GM18870 (cell line): Measurements from ENCODE around the gene SENP8.
A peak's percentile ranks its signal among the peaks of the same experiment; 100 is the strongest.
"Not testable (repeated sequence)": the region's sequence is repeated elsewhere in the genome, so short reads cannot be mapped to it uniquely, and the experiment has no call there.

Source experiments
- ATAC-seq: cut with Tn5 transposase; IDR thresholded peaks from one replicate; pipeline ENCODE4 v1.9.1; 2021; ENCODE audit warnings: moderate library complexity; ENCODE audit not compliant: unreplicated experiment

SENP8 gene

DNA sequence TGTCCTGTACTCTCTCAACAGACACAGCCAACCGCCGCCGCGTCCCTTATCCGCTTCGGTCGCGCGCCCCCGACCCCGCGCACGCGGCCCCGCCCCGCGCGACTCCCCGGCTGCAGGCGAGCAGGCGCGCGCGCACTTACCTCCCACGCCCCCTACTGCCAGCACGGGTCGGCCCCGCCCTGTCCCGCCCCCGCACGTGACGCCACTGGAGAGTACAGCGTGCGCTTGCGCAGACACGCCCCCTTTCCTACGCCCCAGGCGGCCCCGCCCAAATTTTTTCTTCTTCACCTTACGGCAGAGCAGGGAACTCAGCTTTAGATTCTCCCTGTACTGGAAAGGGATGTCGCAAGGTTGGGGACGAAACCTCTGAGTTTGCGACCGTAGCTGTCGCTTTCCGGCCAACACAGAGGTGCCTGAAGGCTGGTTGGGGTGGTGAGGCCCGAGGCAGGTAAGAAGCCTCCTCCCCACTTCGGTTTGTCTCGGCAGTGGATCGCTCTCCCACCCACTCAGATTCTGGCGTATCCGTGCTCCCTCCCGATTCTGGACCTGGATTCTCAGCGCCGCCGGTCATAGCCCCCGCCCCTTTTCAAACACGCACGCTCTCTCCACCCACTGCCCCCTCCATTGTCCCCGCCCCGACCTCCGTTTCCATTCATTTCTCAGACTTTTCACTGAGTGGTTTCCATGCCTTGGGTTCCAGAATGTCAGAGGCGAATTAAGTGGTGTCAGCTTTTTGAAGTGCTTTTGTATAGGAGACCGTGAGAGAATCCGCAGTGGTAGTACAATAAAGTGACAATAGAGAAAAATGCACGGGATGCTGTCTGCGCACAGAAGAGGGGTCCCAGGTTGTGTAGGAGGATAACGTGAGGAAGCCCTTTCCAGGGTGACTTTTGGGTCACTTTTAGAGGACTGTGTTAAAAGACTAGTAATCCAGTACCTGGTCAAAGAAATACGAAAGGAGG lies at the start of gene SENP8, which contains the start of gene MYO9A:
Gene SENP8 (plus strand): TSS at position 387 of the 962 bp plus-strand sequence. CDS start 21,221 bp downstream, outside the sequence.
Gene MYO9A (minus strand): TSS at position 134 of the 962 bp plus-strand sequence. CDS start 71,587 bp downstream, outside the sequence.
- peak; percentile 72 for ATAC-seq

DNA sequence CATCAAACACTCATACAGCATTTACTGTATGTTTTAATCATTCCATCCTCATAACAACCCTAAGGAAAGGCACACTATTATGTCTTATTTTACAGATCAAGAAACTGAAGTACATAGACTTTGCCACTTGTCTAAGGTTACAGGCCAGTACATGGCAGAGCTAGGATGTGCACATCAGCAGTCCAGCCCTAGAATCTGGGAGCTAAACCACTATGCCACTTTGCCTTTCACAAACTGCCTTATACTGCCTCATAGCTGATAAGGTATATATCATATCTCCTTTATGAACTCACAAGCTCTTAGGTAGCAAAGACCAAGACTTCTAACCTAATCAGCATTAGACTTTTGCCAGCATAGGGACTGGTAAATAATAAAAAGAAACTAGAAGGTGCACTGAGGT lies 49.3 kb upstream of the SENP8 start:
- no peak for ATAC-seq

DNA sequence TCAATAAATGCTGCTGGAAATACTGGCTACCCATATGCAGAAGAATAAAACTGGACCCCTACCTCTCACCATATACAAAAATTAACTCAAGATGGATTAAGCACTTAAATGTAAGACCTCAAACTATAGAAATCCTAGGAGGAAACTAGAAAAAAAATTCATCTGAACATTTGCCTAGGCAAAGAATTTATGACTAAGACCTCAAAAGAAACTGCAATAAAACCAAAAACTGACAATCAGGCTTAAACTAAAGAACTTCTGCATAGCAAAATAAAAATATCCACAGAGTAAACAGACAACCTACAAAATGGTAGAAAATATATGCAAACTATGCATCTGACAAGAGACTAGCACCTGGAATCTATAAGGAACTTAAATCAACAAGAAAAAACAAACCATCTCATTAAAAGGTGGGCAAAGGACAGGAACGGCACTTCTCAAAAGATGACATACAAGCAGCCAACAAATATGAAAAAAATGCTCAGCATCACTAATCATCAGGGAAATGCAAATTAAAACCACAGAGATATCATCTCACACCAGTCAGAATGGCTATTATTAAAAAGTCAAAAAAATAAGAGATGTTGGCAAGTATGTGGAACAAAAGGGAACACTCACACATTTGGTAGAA lies 47.3 kb upstream of the SENP8 start:
- no peak for ATAC-seq

DNA sequence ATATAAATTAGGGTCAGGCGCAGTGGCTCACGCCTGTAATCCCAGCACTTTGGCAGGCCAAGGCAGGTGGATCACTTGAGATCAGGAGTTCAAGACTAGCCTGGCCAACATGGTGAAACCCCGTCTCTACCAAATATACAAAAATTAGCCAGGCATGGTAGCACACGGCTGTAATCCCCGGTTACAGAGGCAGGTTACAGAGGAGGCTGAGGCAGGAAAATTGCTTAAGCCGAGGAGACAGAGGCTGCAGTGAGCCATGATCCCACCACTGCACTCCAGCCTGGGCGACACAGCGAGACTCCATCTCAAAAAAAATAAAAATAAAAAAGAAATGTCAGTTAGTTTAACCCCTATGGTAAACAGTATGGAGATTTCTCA lies 46.8 kb upstream of the SENP8 start:
- ATAC-seq, result not testable (repeated sequence)

DNA sequence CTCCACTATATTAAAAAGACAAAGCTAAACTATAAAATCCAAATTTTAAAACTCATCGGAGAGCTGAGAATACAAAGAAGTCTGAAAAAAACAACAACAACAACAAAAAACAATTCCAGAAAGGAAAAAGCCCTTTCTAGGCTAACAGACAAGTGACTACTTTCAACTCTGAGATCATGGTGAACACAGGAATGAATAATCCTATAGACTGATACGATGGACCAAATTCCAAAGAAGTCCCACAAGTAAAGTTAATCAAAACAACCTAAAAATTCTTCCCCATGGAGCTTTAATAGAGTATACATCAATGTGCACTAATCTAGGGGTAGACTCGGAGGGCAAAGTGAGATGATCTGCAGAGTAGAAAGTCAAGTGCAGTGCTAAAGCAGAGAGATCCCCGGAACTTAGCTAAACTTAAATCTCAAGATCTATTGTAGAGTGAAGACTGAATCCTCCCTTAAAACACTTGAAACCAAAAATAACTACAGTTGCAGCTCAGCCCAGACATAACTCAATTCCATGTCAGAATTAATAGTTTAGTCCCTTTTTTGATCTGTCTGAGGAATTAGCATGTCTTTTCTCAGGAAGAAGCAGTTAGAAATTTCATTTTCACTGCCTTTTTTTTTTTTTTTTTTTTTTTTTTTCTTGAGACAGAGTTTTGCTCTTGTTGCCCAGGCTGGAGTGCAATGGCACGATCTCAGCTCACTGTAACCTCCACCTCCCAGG lies 43.7 kb upstream of the SENP8 start:
- no peak for ATAC-seq

DNA sequence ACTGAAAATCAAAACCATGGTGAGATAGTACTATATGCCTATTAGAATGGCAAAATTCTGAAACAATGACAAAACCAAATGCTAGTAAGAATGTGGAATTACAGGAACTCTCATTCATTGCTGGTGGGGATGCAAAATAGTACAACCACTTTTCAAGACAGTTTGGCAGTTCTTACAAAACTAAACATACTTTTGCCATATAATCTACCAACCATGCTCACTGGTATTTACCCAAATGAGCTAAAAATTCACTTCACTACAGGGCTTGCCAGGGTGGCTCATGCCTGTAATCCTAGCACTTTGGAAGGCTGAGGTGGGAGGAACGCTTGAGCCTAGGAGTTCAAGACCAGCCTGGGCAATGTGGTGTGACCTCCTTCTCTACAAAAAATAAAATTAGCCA lies 40.3 kb upstream of the SENP8 start:
- ATAC-seq, result no peak

DNA sequence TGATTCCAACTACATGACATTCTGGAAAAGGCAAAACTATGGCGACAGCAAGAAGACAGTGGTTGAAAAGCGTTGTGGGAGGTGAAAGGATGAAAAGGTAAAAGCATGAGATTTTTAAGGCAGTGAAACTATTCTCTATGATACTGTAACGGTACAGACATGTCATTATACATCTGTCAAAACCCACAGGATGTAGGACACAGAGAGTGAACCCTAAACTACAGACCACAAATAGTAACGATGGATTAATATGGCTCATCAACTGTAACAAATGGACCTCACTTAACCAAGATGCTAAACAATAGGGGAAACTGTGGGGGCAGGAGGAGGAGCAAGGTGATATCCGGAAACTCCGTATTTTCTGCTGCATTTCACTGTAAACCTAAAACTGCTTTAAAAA lies 39.3 kb upstream of the SENP8 start:
- ATAC-seq, result no peak

DNA sequence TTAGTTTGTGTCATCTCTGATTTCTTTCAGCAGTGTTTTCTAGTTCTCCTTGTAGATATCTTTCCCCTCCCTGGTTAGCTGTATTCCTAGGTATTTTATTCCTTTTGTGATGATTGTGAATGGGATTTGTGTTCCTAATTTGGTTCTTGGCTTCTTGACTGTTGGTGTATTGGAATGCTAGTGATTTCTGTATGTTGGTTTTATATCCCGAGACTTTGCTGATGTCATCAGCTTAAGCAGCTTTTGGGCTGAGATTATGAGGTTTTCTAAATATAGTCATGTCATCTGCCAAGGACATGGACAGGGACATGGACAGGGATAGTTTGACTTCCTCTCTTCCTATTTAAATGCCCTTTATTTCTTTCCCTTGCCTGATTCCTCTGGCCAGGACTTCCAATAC lies 36.0 kb upstream of the SENP8 start:
- no peak for ATAC-seq

DNA sequence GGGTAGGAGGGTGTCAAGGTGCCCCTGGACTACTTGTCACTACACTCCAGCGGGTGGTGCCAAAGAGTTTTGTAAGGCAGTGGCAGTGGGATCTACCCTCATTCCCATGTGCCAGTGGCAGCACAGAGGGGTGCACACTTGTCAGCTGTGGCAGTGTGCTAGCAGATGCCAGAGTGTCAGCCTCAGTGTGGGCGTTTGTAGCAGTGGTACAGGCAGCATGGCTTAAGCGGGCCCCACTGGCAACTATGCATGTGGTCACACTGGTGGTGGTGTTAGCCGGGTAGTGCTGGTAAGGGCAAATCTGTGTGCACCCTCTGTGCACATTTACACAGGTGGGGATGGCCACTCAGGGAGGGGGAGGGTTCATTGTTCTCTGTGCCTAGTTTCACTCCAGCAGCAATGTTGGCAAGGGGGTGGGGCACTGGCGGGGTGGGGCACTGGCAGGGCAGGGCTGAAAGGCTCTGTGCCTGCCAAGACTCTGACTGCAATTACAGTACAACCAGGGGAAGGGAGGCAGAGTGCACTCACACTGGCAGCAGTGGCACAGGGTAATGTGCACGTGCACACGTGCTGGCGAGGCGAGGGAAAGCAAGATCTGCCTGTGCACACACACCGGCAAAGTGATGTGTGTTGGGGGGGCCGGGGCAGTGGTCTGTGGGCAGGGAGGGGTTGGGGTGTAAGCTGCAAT lies 32.0 kb upstream of the SENP8 start:
- ATAC-seq, result no peak

DNA sequence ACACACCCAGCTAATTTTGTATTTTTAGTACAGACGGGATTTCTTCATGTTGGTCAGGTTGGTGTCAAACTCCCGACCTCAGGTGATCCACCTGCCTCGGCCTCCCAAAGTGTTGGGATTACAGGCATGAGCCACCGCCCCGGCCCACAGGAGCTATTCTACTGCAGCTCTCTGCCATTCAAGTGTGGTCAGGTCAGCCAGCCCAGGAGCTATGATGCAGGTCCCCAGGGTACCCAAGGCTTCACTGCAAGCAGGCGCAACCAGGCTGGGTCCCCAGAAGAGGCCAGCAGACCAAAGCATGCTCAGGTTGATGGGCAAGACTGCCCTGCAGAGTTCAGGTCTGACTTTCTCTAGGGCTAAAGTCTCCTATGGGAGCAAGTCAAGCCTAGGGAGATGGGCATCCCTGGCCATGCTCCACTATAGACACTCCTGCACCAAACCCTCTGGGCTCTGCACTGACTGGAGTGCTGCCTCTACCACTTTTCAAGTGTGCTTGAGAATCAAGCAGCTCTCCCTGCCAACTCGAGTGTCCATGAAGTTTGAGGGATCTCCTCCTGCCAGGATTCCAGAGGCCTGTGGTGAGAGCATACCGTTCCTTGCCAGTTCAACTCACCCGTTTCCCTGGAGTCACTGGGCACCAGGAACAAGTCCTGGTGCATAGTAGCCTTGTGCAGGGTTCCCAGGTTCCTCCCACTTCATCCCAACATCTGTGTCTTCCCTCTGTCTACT lies 31.1 kb upstream of the SENP8 start:
- ATAC-seq, result no peak

DNA sequence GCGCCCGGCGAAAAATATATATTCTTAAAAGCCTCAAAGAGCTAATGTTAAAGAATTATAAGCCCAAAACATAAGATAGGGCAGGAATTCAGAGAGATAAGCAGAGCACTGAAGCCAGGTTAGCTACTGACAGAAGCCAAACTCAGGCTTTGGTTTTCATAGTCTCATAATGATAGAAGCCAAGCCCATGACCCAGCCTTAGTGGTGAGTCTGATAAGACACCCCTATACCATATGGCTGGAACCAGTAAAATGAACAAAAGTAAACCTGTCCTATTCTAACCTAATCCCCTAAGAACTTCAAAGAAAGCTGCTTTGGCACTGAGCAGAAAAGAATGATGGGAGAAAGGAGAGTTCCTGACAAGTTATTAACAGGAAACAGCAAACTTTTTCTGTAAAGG lies 26.2 kb upstream of the SENP8 start:
- ATAC-seq, result no peak

DNA sequence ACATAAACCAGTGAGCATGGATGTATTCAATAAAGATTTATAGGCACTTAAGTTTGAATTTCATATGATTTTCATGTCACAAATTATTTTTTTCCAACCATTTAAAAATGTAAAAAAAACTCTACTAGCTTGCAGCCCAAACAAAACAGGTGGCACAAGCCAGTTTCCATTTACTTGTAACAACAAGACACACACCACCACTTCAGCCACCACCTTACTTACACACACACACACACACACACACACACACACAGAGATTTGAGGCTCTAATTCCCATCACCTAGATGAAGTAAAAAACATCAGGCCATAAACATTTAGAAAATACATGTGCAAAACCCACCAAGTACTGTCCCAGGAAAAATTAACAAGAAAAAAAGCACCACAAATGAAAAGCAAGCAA lies 25.5 kb upstream of the SENP8 start:
- ATAC-seq, result no peak

DNA sequence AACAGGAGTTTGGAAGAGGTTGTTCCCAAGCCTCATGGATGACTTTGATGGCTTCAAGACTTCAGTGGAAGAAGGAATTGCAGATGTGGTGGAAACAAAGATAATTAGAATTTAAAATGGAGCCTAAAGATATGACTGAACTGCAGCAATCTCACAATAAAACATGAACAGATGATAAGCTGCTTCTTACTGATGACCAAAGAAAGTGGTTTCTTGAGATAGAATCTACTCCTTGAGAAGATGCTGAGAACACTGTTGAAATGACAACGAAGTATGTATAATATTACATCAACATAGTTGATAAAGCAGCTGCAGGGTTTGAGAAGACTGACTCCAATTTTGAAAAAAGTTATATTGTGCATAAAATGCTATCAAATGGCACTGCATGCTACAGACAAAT lies 21.4 kb upstream of the SENP8 start:
- no peak for ATAC-seq

DNA sequence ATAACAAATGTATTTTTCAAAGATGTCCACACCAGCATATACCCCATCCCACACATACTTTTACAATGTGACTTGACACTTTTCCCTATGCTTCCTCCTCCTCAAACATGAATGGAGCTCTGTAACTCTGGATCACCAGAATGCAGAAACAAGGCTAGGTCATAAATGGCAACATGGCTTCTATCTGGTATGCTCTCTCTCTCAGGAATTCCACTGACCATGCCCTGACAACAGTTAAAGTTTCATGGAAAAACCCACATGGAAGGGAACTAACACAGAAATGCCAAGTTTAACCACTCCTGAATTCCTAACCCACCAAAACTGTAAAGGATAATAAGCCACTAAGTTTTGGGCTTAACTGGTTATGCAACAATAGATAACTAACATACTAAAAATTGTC lies 20.2 kb upstream of the SENP8 start:
- no peak for ATAC-seq

DNA sequence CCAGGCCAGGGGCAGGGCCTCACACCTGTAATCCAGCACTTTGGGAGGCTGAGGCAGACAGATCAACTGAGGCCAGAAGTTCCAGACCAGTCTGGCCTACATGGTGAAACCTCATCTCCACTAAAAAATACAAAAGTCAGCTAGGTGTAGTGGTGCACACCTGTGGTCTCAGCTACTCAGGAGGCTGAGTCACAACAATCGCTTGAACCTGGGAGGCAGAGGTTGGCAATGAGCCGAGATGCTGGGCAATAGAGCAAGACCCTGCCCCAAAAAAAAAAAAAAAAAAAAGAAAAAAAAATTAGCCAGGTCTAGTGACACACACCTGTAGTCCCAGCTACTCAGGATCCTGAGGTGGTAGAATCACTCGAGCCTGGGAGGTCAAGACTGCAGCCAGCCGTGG lies 19.0 kb upstream of the SENP8 start:
- ATAC-seq, result no peak

DNA sequence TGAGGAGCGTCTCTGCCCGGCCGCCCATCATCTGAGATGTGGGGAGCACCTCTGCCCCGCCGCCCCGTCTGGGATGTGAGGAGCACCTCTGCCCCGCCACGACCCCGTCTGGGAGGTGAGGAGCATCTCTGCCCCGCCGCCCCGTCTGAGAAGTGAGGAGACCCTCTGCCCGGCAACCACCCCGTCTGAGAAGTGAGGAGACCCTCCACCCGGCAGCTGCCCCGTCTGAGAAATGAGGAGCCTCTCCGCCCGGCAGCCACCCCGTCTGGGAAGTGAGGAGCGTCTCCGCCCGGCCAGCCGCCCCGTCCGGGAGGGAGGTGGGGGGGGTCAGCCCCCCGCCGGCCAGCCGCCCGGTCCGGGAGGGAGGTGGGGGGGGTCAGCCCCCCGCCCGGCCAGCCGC lies 17.7 kb upstream of the SENP8 start:
- not testable (repeated sequence) for ATAC-seq

DNA sequence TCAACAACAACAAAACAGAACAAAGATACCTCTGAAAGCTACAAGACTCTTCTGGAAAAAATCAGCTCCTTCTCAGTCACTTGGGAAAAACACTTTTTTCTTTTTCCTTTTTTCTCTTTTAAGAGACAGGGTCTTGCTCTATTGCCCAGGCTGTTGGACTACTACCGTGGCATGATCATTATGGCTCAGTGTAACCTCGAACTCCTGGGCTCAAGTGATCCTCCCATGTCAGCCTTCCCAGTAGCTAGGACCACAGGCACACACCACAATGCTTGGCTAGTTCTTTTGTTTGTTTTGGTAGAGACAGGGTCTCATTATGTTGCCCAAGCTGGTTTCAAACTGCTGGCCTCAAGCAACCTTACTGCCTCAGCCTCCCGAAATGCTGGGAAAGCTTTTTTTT lies 13.1 kb upstream of the SENP8 start:
- no peak for ATAC-seq

DNA sequence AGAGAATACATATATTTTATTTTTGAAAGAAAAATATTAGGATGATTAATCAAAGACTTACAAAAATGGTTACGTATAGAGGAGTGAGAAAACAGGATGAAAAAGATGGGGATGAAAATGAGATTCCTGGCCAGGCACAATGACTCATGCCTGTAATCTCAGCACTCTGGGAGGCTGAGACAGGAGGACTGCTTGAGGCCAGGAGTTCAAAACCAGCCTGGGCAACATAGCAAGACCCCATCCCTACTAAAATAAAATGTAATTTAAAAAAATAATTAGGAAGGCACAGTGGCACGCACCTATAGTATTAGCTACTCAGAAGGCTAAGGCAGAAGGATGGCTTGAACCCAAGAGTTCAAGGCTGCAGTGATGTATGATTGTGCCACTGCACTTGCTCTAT lies 12.1 kb upstream of the SENP8 start:
- ATAC-seq, result no peak

DNA sequence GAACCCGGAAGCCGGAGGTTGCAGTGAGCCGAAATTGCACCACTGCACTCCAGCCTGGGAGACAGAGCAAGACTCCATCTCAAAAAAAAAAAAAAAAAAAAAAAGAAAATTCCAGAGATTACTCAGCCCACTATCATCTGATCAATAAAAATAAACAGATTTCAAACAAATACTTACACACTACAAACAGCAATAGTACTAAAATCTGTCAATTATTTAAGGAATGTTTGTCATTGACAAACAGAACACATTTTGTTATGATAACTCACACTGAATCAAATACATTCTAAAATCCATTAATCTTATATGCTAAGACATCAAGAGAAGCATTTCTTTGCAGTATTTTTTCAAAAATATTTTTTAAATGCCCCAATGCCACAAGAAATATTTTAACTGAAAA lies 7.8 kb upstream of the SENP8 start:
- ATAC-seq, result no peak

DNA sequence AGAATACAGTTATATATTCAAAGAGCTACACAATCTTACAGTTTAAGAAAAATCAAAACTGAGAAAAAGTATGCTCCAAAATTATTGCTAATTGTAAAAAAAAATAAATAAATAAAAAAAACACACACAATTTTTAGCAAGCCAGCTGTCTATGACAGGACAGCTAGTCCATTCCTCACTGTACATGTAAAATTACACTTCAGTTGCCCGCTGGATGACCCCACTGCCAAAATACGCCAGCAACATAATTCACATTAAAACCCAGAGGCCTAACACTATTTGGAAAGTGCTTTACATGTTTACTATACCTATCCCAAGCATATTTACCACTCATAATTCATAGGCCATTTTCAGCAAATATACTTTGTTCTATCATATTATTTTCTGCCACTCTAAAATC lies 6.1 kb upstream of the SENP8 start:
- no peak for ATAC-seq
